RWPE1 (cell line): ENCODE results near the gene CACNG3.
"Not testable (repeated sequence)": the region's sequence is repeated elsewhere in the genome, so short reads cannot be mapped to it uniquely, and the experiment has no call there.

Experiments
- CTCF ChIA-PET: fragments of 350-600 bp; sonication (Branson Sonifier 250); formaldehyde crosslinking; extraction: SDS; loops from one replicate; lab custom pipeline; 2021; lab: Yijun Ruan, JAX
- POLR2A ChIA-PET: fragments of 400-600 bp; formaldehyde crosslinking; extraction: SDS; loops from one replicate; lab custom pipeline; 2020; ENCODE audit warnings: antibody characterized with exemption; ENCODE audit not compliant: low non-redundant PET; lab: Yijun Ruan, JAX
- DNase-seq: peaks from one replicate; pipeline ENCODE4 v3.0.0; 2012; ENCODE audit warnings: low spot score
- H3K27ac ChIP-seq: fragments of 450-650 bp; 2 replicates; pipeline ENCODE4 v1.5.1; 2017
- CTCF ChIP-seq: fragments of 450-650 bp; conservative IDR thresholded peaks from 2 replicates; pipeline ENCODE4 v1.5.1; 2017; ENCODE audit warnings: low read depth, mild to moderate bottlenecking

Gene CACNG3

GRCh38 chr16:24336491-24336890, 80.4 kb downstream of the CACNG3 start:
- TF ChIP-seq CTCF = no peak
- no peak overlapping the region for H3K27ac ChIP-seq
- DNase-seq = no peak
- ChIA-PET POLR2A (no interaction called here), CTCF (no interaction called here)

GRCh38 chr16:24337013-24337412, 80.9 kb downstream of the CACNG3 start:
- no peak overlapping the region for H3K27ac ChIP-seq
- no peak for DNase-seq
- CTCF ChIA-PET = no interaction called here
- POLR2A ChIA-PET = no interaction called here
- no peak for TF ChIP-seq CTCF

GRCh38 chr16:24343829-24344228, 87.7 kb downstream of the CACNG3 start:
- CTCF ChIA-PET, DNase-seq, POLR2A ChIA-PET: not testable (repeated sequence)

GRCh38 chr16:24344784-24345183, 88.6 kb downstream of the CACNG3 start:
- POLR2A ChIA-PET = no interaction called here
- H3K27ac ChIP-seq = no peak overlapping the region
- CTCF ChIA-PET = interaction anchor here (0.6 kb wide), 1 partner anchor 60 kb away, joined by 4 read pairs; no protein-coding TSS in a partner anchor
- no peak for DNase-seq
- TF ChIP-seq CTCF = no peak

More at GRCh38 chr16:24343829-24344228, 87.7 kb downstream of the CACNG3 start:
- H3K27ac ChIP-seq = not testable (repeated sequence)

- ChIA-PET CTCF (no interaction called here), POLR2A (no interaction called here)
- H3K27ac ChIP-seq = no peak overlapping the region
- DNase-seq = no peak
- TF ChIP-seq CTCF = no peak
Observed at GRCh38 chr16:24345704-24346103, 89.6 kb downstream of the CACNG3 start.

GRCh38 chr16:24346734-24347133, 90.6 kb downstream of the CACNG3 start:
- no peak for TF ChIP-seq CTCF
- POLR2A ChIA-PET = no interaction called here
- DNase-seq = no peak
- H3K27ac ChIP-seq = no peak overlapping the region
- CTCF ChIA-PET = interaction anchor here (0.7 kb wide), 1 partner anchor 1170 kb away, joined by 4 read pairs; no protein-coding TSS in a partner anchor

GRCh38 chr16:24347556-24347955, 91.4 kb downstream of the CACNG3 start:
- no peak for DNase-seq
- ChIA-PET POLR2A (no interaction called here), CTCF (no interaction called here)
- TF ChIP-seq CTCF = no peak
- no peak overlapping the region for H3K27ac ChIP-seq
